Esophagus squamous epithelium (tissue), 5 donors: ENCODE data around the gene SLC28A3. TPM values are rescaled to one million over a fixed set of nuclear protein-coding genes. Genes with fewer than 3 reads are reported as not detected.

Experiments used
- DNase-seq: peaks from one replicate; lab custom pipeline; 2025; lab: John Stamatoyannopoulos, UW
- H3K27ac ChIP-seq, 4 donors: fragments of 200-600 bp; sonication (generic); one replicate each; pipeline ENCODE4 v1.5.1; 2016 to 2019; ENCODE audit warnings: mild to moderate bottlenecking in 1 of 4
- H3K27me3 ChIP-seq, 4 donors: fragments of 200-600 bp; sonication (generic); 1 replicate in 3 of 4; 2 replicates in 1 of 4; pipeline versions ENCODE4 v1.5.1 to v1.6.0; 2017 to 2021; ENCODE audit warnings: antibody characterized with exemption in 1 of 4
- H3K36me3 ChIP-seq, 3 donors: fragments of 200-600 bp; sonication (generic); one replicate each; pipeline ENCODE4 v1.5.1; 2016 to 2019
- H3K4me1 ChIP-seq, 3 donors: fragments of 200-600 bp; sonication (generic); one replicate each; pipeline ENCODE4 v1.5.1; 2017 to 2019
- H3K4me3 ChIP-seq, 4 donors: fragments of 200-600 bp; sonication (generic); 1 replicate in 3 of 4; 2 replicates in 1 of 4; pipeline ENCODE4 v1.5.1; 2016 to 2019; ENCODE audit warnings: mild to moderate bottlenecking in 2 of 4, moderate library complexity in 1 of 4
- H3K9me3 ChIP-seq, 3 donors: fragments of 200-600 bp; sonication (generic); one replicate each; pipeline ENCODE4 v1.5.1; 2016 to 2019
- CTCF ChIP-seq, 6 experiments: fragments of 450-650 bp in 4 of 6; fragments of 200-600 bp in 2 of 6; sonication (generic) in 2 of 6; IDR thresholded peaks; one replicate each; pipeline ENCODE4 v1.5.1; 2016 to 2019; ENCODE audit warnings: antibody characterized with exemption in 6 of 6, mild to moderate bottlenecking in 4 of 6, moderate library complexity in 4 of 6
- POLR2A ChIP-seq, 4 donors: fragments of 450-650 bp; IDR thresholded peaks; one replicate each; pipeline ENCODE4 v1.6.1; 2017; ENCODE audit warnings: antibody characterized with exemption in 4 of 4, mild to moderate bottlenecking in 4 of 4, moderate library complexity in 3 of 4
- WGBS, 2 donors: methylation state at CpG; one replicate each; pipeline ENCODE4 v1.1.5; 2018; 5-methylcytosine and 5-hydroxymethylcytosine counted together
- intact Hi-C: fragments of 100-400 bp; cut with DNase I; formaldehyde crosslinking; loops from one replicate; pipeline ENCODE4 v1.15.0; 2022
- total RNA-seq, 4 donors: library from RNA; depleted of rRNA; stranded (reverse); fragments of >200 nt; gene quantifications; one replicate each; pipeline ENCODE4 v1.1.0, GENCODE V29; 2016
- donor health status: DM: yes; HTN: yes; CAD: no.

The SLC28A3 gene
- total RNA-seq, 4 donors from 2014 or later, result 0.95 to 16.1 (median 2.7) TPM

- TF ChIP-seq POLR2A (IDR thresholded peaks at IDR 0.05) (no peak), CTCF (IDR thresholded peaks at IDR 0.05) (no peak)
- Histone ChIP-seq H3K27me3 (no peaks in the 10 kb centered on the region), H3K27ac (peak overlapping the region; percentile 58 to 86 (median 74)), H3K4me1 (peaks cover 0 to 27% (median 0%) of the 10 kb centered on the region in 3 donors), H3K4me3 (peak overlapping the region; percentile 0 to 41 (median 4)), H3K9me3 (no peaks in the 10 kb centered on the region), H3K36me3 (no peaks in the 10 kb centered on the region)
- no peak for DNase-seq
- 0 to 60% methylated on average over 1 to 2 of the region's 4 CpGs for WGBS, 2 donors
- intact Hi-C loops, result no loop called here
These were observed 596 bp downstream of the SLC28A3 start for GRCh38 chr9:84339962-84340361.

- TF ChIP-seq POLR2A (IDR thresholded peaks at IDR 0.05) (no peak), CTCF (IDR thresholded peaks at IDR 0.05) (no peak)
- intact Hi-C loops, result no loop called here
- Histone ChIP-seq H3K27me3 (no peaks in the 10 kb centered on the region), H3K36me3 (no peaks in the 10 kb centered on the region), H3K4me1 (peaks cover 0 to 27% (median 0%) of the 10 kb centered on the region in 3 donors), H3K9me3 (no peaks in the 10 kb centered on the region), H3K27ac (peak overlapping the region; percentile 58 to 86 (median 74)), H3K4me3 (peak overlapping the region; percentile 0 to 41 (median 4))
- DNase-seq, result no peak
- WGBS, 2 donors, result 55 to 65% methylated on average over 3 of the region's 3 CpGs
These were observed 1.1 kb downstream of the SLC28A3 start for GRCh38 chr9:84339503-84339902.

GRCh38 chr9:84338792-84339191, 1.8 kb downstream of the SLC28A3 start:
- Histone ChIP-seq H3K9me3 (no peaks in the 10 kb centered on the region), H3K27me3 (no peaks in the 10 kb centered on the region), H3K27ac (no peak overlapping the region), H3K36me3 (no peaks in the 10 kb centered on the region), H3K4me3 (no peak overlapping the region), H3K4me1 (peaks cover 0 to 27% (median 0%) of the 10 kb centered on the region in 3 donors)
- no peak for DNase-seq
- WGBS, 2 donors, result 85 to 91% methylated on average over 4 of the region's 4 CpGs
- intact Hi-C loops, result no loop called here
- TF ChIP-seq POLR2A (IDR thresholded peaks at IDR 0.05) (no peak), CTCF (IDR thresholded peaks at IDR 0.05) (no peak)

- Histone ChIP-seq H3K4me1 (peaks cover 0 to 27% (median 0%) of the 10 kb centered on the region in 3 donors), H3K9me3 (no peaks in the 10 kb centered on the region), H3K27me3 (no peaks in the 10 kb centered on the region), H3K27ac (no peak overlapping the region), H3K4me3 (no peak overlapping the region), H3K36me3 (no peaks in the 10 kb centered on the region)
- TF ChIP-seq POLR2A (IDR thresholded peaks at IDR 0.05), result no peak
- TF ChIP-seq CTCF (IDR thresholded peaks at IDR 0.05), result no peak
- DNase-seq, result no peak
- 84 to 96% methylated on average over 5 to 8 of the region's 8 CpGs for WGBS, 2 donors
- intact Hi-C loops, result no loop called here
These were observed 3.3 kb downstream of the SLC28A3 start for GRCh38 chr9:84337252-84337651.

- peaks cover 0 to 9% (median 9%) of the 10 kb centered on the region in 3 donors for H3K9me3 ChIP-seq
- TF ChIP-seq CTCF (IDR thresholded peaks at IDR 0.05) (no peak), POLR2A (IDR thresholded peaks at IDR 0.05) (no peak)
- DNase-seq, result no peak
- no peak overlapping the region for H3K4me3 ChIP-seq
- H3K36me3 ChIP-seq, result no peaks in the 10 kb centered on the region
- WGBS, 2 donors, result 49 to 65% methylated on average over 5 of the region's 5 CpGs
- H3K4me1 ChIP-seq, result peaks cover 0 to 19% (median 0%) of the 10 kb centered on the region in 3 donors
- intact Hi-C loops, result no loop called here
- H3K27ac ChIP-seq, result peak overlapping the region; percentile 53 to 79 (median 58)
- H3K27me3 ChIP-seq, result no peaks in the 10 kb centered on the region
These were observed 9.3 kb downstream of the SLC28A3 start for GRCh38 chr9:84331119-84331809.
